ENCODE results near the gene TINAG. TPM values are rescaled to one million over a fixed set of nuclear protein-coding genes. Genes with fewer than 3 reads are reported as not detected.

The TINAG gene, protein sequence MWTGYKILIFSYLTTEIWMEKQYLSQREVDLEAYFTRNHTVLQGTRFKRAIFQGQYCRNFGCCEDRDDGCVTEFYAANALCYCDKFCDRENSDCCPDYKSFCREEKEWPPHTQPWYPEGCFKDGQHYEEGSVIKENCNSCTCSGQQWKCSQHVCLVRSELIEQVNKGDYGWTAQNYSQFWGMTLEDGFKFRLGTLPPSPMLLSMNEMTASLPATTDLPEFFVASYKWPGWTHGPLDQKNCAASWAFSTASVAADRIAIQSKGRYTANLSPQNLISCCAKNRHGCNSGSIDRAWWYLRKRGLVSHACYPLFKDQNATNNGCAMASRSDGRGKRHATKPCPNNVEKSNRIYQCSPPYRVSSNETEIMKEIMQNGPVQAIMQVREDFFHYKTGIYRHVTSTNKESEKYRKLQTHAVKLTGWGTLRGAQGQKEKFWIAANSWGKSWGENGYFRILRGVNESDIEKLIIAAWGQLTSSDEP
- total RNA-seq, result not detected in 2 replicates

DNA sequence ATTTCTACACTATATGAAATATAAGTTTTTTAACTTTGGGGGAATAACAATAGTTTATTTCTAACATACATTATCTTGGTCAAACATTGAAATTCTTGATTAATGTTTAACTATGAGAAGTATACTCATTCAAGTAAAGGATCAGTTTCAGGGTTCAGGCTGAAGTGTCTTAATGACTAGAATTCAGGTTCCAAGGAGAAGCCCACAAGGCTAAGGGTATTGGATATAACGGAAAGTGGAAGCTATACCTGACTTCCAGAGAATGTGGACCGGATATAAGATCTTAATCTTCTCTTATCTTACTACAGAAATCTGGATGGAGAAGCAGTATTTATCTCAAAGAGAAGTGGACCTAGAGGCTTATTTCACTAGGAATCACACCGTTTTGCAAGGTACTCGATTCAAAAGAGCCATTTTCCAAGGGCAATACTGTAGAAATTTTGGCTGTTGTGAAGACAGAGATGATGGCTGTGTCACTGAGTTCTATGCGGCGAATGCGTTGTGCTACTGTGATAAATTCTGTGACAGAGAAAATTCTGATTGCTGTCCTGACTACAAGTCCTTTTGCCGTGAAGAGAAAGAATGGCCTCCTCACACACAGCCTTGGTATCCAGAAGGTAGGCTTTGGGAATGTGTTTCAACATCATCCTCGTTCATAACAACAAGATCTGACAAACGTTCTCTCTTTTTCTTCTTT lies at the start of gene TINAG:
TSS of gene TINAG (plus strand) at position 153 of the 697 bp plus-strand sequence. CDS start at position 263, 110 bp downstream.

Other genes with a start within 250 kb of the TINAG start
- not detected in 2 replicates for gene MLIP, start 197.0 kb upstream of the TINAG start, total RNA-seq

Data from hair follicular keratinocyte (primary cell).